ENCODE results near the gene RNF14.

The RNF14 gene

DNA sequence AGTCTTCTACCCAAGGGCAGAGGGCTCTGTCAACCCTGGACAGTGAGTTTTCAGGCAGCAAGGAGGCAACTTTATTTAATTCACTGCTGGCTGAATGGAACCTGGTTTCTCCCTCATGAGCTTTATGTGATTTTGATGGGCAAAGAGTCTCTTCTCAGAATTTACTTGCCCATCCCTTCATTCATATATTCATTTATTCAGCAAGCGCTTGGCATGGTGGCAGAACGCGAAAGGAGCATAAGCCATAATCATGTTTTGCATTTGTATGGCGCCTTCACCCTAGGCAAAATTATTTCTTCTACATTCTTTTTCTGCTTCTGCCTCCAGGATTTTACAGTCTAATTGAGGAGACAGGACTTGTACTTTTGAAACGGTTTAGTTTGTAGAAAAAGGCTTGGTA, 37.2 kb upstream of the RNF14 start:
- H3K9me3 ChIP-seq (ENCODE audit: control insufficient read depth in 5 of 5, low read length in 5 of 5) = no peaks in the 10 kb centered on the region
- peaks cover 0 to 15% (median 3%) of the 10 kb centered on the region in 5 donors for H3K4me1 ChIP-seq (ENCODE audit: control insufficient read depth in 5 of 5, insufficient read depth in 5 of 5, low read length in 5 of 5)
- H3K36me3 ChIP-seq (ENCODE audit: control insufficient read depth in 5 of 5, insufficient read depth in 5 of 5, low read length in 5 of 5) = peaks cover 25 to 96% (median 87%) of the 10 kb centered on the region in 5 donors
- no peak overlapping the region for H3K27ac ChIP-seq (ENCODE audit: low read depth, low read length)
- H3K9ac ChIP-seq (ENCODE audit: low read length in 5 of 5) = no peak overlapping the region
- no peak overlapping the region for H3K4me3 ChIP-seq (ENCODE audit: low read depth in 1 of 5, low read length in 5 of 5)
- H3K27me3 ChIP-seq (ENCODE audit: control insufficient read depth in 5 of 5, insufficient read depth in 4 of 5, low read length in 5 of 5) = no peaks in the 10 kb centered on the region

DNA sequence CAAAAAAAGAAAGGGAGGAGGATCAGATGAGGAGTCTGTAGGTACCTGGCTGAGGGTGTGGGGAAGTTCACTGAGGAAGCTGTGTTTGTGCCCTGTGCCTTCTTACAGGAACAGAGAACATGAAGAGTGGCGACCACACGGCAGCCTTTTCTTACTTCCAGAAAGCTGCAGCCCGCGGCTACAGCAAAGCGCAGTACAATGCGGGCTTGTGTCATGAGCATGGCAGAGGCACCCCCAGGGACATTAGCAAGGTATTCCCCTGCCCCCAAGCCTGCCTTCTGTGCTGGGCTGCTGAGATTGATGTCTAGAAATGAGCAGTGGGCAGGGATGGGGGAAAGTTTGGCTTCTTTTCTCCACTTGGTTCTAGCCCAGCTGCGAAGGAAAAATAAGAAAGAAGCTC, 35.8 kb upstream of the RNF14 start:
- Histone ChIP-seq H3K27ac (ENCODE audit: low read depth, low read length) (no peak overlapping the region), H3K9ac (ENCODE audit: low read length in 5 of 5) (no peak overlapping the region), H3K36me3 (ENCODE audit: control insufficient read depth in 5 of 5, insufficient read depth in 5 of 5, low read length in 5 of 5) (peaks cover 24 to 93% (median 84%) of the 10 kb centered on the region in 5 donors), H3K4me1 (ENCODE audit: control insufficient read depth in 5 of 5, insufficient read depth in 5 of 5, low read length in 5 of 5) (peaks cover 0 to 8% (median under 1%) of the 10 kb centered on the region in 5 donors), H3K9me3 (ENCODE audit: control insufficient read depth in 5 of 5, low read length in 5 of 5) (no peaks in the 10 kb centered on the region), H3K27me3 (ENCODE audit: control insufficient read depth in 5 of 5, insufficient read depth in 4 of 5, low read length in 5 of 5) (no peaks in the 10 kb centered on the region), H3K4me3 (ENCODE audit: low read depth in 1 of 5, low read length in 5 of 5) (no peak overlapping the region)

DNA sequence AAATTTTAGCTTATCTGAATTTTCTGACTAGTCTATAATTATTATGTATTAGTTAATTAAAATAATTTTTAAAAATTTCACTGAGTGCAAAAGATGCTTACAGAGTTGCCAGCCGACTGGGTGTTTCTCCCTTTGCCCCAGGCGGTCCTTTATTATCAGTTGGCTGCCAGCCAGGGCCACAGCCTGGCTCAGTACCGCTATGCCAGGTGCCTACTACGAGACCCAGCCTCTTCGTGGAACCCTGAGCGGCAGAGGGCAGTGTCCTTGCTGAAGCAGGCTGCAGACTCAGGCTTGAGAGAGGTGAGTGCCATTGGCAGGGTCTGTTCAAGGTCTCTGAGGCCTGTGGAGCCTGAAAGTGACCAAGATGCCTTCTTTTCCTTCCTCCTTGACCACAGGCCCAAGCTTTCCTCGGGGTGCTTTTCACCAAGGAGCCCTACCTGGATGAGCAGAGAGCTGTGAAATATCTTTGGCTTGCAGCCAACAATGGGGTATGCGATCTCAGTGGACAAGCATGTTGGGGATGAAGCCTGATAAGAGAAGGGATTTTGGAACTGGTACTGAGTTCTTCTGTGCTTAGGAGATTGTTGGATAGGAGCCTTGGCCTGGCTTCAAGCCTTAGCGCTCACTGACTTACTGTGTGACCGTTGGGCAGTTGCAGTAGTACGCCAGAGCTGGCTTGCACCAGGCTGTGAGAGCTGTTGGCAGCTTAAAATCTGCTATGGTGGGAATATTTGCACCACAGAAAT, 34.6 kb upstream of the RNF14 start:
- Histone ChIP-seq H3K4me3 (ENCODE audit: low read depth in 1 of 5, low read length in 5 of 5) (no peak overlapping the region), H3K27me3 (ENCODE audit: control insufficient read depth in 5 of 5, insufficient read depth in 4 of 5, low read length in 5 of 5) (no peaks in the 10 kb centered on the region), H3K36me3 (ENCODE audit: control insufficient read depth in 5 of 5, insufficient read depth in 5 of 5, low read length in 5 of 5) (peaks cover 21 to 91% (median 84%) of the 10 kb centered on the region in 5 donors), H3K27ac (ENCODE audit: low read depth, low read length) (no peak overlapping the region), H3K9ac (ENCODE audit: low read length in 5 of 5) (no peak overlapping the region), H3K9me3 (ENCODE audit: control insufficient read depth in 5 of 5, low read length in 5 of 5) (no peaks in the 10 kb centered on the region), H3K4me1 (ENCODE audit: control insufficient read depth in 5 of 5, insufficient read depth in 5 of 5, low read length in 5 of 5) (no peaks in the 10 kb centered on the region)

DNA sequence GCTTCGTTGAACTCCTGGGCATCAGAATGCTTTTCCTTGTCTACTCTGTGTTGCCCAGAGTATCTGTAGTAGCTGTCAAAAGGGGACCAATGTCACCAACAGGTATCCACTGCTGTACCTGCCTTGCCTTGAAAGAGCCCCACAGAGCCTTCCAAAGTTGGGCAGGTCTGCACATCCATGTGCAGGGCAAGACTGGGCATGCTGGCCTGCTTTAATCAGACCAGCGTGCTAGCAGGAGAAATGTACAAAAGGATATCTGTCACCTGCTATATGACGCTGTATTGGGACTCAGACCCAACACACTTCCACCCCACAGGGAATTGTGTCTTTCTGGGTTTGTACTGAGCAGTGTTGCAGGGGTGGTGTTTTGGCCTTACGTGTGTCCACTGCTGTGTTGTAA, 33.4 kb upstream of the RNF14 start:
- peaks cover 0 to 5% (median 3%) of the 10 kb centered on the region in 5 donors for H3K4me1 ChIP-seq (ENCODE audit: control insufficient read depth in 5 of 5, insufficient read depth in 5 of 5, low read length in 5 of 5)
- H3K27me3 ChIP-seq (ENCODE audit: control insufficient read depth in 5 of 5, insufficient read depth in 4 of 5, low read length in 5 of 5) = no peaks in the 10 kb centered on the region
- H3K36me3 ChIP-seq (ENCODE audit: control insufficient read depth in 5 of 5, insufficient read depth in 5 of 5, low read length in 5 of 5) = peaks cover 21 to 90% (median 82%) of the 10 kb centered on the region in 5 donors
- H3K27ac ChIP-seq (ENCODE audit: low read depth, low read length) = no peak overlapping the region
- no peak overlapping the region for H3K4me3 ChIP-seq (ENCODE audit: low read depth in 1 of 5, low read length in 5 of 5)
- no peak overlapping the region for H3K9ac ChIP-seq (ENCODE audit: low read length in 5 of 5)
- H3K9me3 ChIP-seq (ENCODE audit: control insufficient read depth in 5 of 5, low read length in 5 of 5) = no peaks in the 10 kb centered on the region

DNA sequence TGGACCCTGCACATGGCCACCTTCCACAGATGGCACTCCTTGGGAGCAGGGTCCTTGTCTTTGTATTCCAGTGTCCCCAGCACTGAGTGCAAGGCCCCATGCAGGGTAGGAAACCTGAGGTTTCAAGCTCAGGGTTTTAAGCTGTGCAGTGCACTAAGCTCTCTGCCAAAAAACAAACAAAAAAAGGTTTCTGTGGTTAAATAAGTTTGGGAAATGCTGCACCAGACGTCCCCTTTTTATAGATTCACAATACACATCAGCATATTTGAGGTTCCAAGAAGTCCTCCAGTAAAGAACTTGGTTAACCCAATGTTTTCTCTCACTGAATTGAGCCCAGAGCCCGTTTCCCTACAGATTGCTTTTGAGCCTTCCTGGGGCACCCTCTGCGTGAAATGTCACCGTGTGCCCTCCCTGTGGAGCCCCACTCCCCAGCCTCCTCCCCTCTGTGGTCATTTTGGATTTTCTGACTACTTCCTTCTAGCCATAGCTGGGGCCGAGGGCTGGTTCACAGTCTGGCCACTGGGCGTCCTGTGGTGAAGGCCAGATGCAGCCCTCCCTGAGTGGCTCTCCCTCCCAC, 28.1 kb upstream of the RNF14 start:
- peaks cover 6 to 56% (median 45%) of the 10 kb centered on the region in 5 donors for H3K36me3 ChIP-seq (ENCODE audit: control insufficient read depth in 5 of 5, insufficient read depth in 5 of 5, low read length in 5 of 5)
- H3K27ac ChIP-seq (ENCODE audit: low read depth, low read length) = peak overlapping the region; percentile 46
- peaks cover 8 to 37% (median 32%) of the 10 kb centered on the region in 5 donors for H3K4me1 ChIP-seq (ENCODE audit: control insufficient read depth in 5 of 5, insufficient read depth in 5 of 5, low read length in 5 of 5)

DNA sequence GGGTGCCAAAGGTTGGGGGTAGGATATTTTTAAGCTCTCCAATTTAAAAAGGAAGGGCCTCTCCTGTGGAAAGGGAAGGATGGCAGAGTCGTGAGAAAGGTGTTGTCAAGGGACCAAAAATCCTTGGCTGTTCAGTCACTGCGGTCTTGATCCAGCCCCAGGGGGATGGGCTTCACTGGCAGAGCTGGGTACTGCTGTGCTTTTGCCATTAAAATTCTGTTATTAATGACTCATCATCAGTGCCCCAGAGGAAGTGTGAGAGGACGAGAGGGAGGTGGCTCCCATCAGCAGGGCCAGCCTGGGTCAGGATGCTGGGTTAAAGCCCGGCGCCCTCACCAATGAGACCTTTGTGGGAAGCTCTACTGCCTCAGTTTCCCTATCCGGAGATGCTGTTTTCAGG, 27.6 kb upstream of the RNF14 start:
- H3K4me1 ChIP-seq (ENCODE audit: control insufficient read depth in 5 of 5, insufficient read depth in 5 of 5, low read length in 5 of 5) = peaks cover 12 to 42% (median 34%) of the 10 kb centered on the region in 5 donors
- peaks cover 6 to 50% (median 40%) of the 10 kb centered on the region in 5 donors for H3K36me3 ChIP-seq (ENCODE audit: control insufficient read depth in 5 of 5, insufficient read depth in 5 of 5, low read length in 5 of 5)

More for the DNA sequence above, 28.1 kb upstream of the RNF14 start:
- peaks cover 0 to 6% (median 0%) of the 10 kb centered on the region in 5 donors for H3K27me3 ChIP-seq (ENCODE audit: control insufficient read depth in 5 of 5, insufficient read depth in 4 of 5, low read length in 5 of 5)
- H3K4me3 ChIP-seq (ENCODE audit: low read depth in 1 of 5, low read length in 5 of 5) = no peak overlapping the region
- no peak overlapping the region for H3K9ac ChIP-seq (ENCODE audit: low read length in 5 of 5)
- no peaks in the 10 kb centered on the region for H3K9me3 ChIP-seq (ENCODE audit: control insufficient read depth in 5 of 5, low read length in 5 of 5)

DNA sequence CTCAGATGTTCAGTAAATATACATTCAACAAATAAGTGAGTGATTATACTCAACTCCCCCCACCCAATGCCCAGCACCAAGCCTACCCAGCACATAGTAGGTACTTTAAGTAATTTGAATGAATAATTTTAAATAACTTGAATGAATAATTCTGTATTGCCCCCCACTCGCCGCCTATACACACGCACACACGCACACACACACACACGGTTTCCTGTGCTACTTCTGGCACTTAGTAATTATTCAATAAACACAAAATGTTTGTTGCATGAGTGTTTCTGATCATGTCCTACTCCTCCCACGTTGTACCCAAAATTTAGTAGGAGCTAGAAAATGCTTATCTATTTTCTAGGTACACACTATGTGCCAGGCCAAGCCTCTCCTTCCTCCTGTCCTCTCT, 27.1 kb upstream of the RNF14 start:
- H3K36me3 ChIP-seq (ENCODE audit: control insufficient read depth in 5 of 5, insufficient read depth in 5 of 5, low read length in 5 of 5) = peaks cover 6 to 46% (median 36%) of the 10 kb centered on the region in 5 donors
- H3K9ac ChIP-seq (ENCODE audit: low read length in 5 of 5) = peak overlapping the region in 1 of 5 donors; percentile 13
- H3K9me3 ChIP-seq (ENCODE audit: control insufficient read depth in 5 of 5, low read length in 5 of 5) = no peaks in the 10 kb centered on the region
- H3K4me3 ChIP-seq (ENCODE audit: low read depth in 1 of 5, low read length in 5 of 5) = no peak overlapping the region
- peaks cover 0 to 9% (median 4%) of the 10 kb centered on the region in 5 donors for H3K27me3 ChIP-seq (ENCODE audit: control insufficient read depth in 5 of 5, insufficient read depth in 4 of 5, low read length in 5 of 5)
- peak overlapping the region; percentile 57 for H3K27ac ChIP-seq (ENCODE audit: low read depth, low read length)
- H3K4me1 ChIP-seq (ENCODE audit: control insufficient read depth in 5 of 5, insufficient read depth in 5 of 5, low read length in 5 of 5) = peaks cover 12 to 45% (median 38%) of the 10 kb centered on the region in 5 donors

More for the DNA sequence above, 27.6 kb upstream of the RNF14 start:
- H3K4me3 ChIP-seq (ENCODE audit: low read depth in 1 of 5, low read length in 5 of 5) = no peak overlapping the region
- no peaks in the 10 kb centered on the region for H3K9me3 ChIP-seq (ENCODE audit: control insufficient read depth in 5 of 5, low read length in 5 of 5)
- peaks cover 0 to 7% (median 2%) of the 10 kb centered on the region in 5 donors for H3K27me3 ChIP-seq (ENCODE audit: control insufficient read depth in 5 of 5, insufficient read depth in 4 of 5, low read length in 5 of 5)
- H3K27ac ChIP-seq (ENCODE audit: low read depth, low read length) = peak overlapping the region; percentile 46
- no peak overlapping the region for H3K9ac ChIP-seq (ENCODE audit: low read length in 5 of 5)

DNA sequence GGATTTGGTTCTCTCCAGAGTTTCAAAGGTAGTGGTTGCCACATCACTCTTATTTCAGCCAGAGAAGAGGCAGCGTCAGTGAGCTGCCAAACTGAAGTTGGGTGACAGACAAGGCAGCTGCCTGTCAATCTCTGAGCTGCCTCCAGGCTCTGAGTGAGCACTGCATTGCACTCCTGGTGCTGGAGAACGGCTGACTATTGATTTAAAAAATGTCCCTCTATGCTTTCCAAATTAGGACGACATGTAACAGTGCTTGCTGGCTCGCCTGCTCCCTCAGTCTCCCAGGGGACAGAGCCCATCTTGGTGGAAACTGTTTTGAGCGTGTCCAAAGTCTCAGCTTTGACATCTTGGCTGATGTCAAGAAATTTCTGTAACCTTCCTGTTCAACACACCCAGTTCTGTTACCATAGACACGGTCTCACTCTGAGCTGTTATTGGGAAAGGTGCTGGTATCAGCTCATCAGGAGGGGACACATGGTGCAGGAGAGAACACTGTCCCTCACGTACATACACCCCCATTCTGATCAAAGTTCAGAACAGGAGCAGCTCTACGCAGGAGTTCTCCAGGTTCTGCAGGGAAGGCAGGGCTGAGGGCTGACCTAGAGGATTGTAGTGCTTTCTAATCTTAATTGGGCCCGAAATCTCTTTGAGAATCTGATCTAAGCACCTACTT, 26.6 kb upstream of the RNF14 start:
- Histone ChIP-seq H3K4me3 (ENCODE audit: low read depth in 1 of 5, low read length in 5 of 5) (no peak overlapping the region), H3K9ac (ENCODE audit: low read length in 5 of 5) (peak overlapping the region in 1 of 5 donors; percentile 13), H3K4me1 (ENCODE audit: control insufficient read depth in 5 of 5, insufficient read depth in 5 of 5, low read length in 5 of 5) (peaks cover 15 to 49% (median 39%) of the 10 kb centered on the region in 5 donors), H3K27ac (ENCODE audit: low read depth, low read length) (peak overlapping the region; percentile 57), H3K9me3 (ENCODE audit: control insufficient read depth in 5 of 5, low read length in 5 of 5) (no peaks in the 10 kb centered on the region), H3K27me3 (ENCODE audit: control insufficient read depth in 5 of 5, insufficient read depth in 4 of 5, low read length in 5 of 5) (peaks cover 0 to 9% (median 6%) of the 10 kb centered on the region in 5 donors), H3K36me3 (ENCODE audit: control insufficient read depth in 5 of 5, insufficient read depth in 5 of 5, low read length in 5 of 5) (peaks cover 6 to 42% (median 31%) of the 10 kb centered on the region in 5 donors)

DNA sequence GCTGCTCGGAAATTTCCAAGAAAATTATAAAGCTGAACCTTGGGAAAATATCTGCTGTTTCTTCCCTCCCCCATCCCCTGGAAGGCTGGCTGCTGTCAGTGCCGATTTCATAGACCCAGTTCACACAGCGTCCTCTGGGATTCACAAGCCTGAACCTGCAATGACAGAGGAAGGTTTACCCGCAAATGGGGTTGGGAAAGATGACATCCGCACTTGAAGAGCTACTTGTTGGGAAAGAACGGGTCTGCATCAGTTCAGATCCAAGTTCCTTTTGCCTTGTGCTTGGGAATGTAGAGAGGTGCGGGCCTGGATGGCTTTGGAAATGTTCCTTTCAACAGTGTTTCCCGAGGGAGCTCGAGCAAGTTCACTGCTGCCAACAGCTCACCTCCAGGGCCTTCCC, 24.8 kb upstream of the RNF14 start:
- peaks cover 0 to 12% (median 6%) of the 10 kb centered on the region in 5 donors for H3K27me3 ChIP-seq (ENCODE audit: control insufficient read depth in 5 of 5, insufficient read depth in 4 of 5, low read length in 5 of 5)
- H3K4me1 ChIP-seq (ENCODE audit: control insufficient read depth in 5 of 5, insufficient read depth in 5 of 5, low read length in 5 of 5) = peaks cover 18 to 66% (median 44%) of the 10 kb centered on the region in 5 donors
- peaks cover 0 to 34% (median 30%) of the 10 kb centered on the region in 5 donors for H3K36me3 ChIP-seq (ENCODE audit: control insufficient read depth in 5 of 5, insufficient read depth in 5 of 5, low read length in 5 of 5)
- H3K27ac ChIP-seq (ENCODE audit: low read depth, low read length) = no peak overlapping the region
- no peak overlapping the region for H3K9ac ChIP-seq (ENCODE audit: low read length in 5 of 5)
- no peak overlapping the region for H3K4me3 ChIP-seq (ENCODE audit: low read depth in 1 of 5, low read length in 5 of 5)
- no peaks in the 10 kb centered on the region for H3K9me3 ChIP-seq (ENCODE audit: control insufficient read depth in 5 of 5, low read length in 5 of 5)

All from subcutaneous abdominal adipose tissue (tissue), 5 donors.